Lower leg skin (tissue), 3 donors: ENCODE results near the gene ZDHHC3.

ENCODE experiments used
- CTCF ChIP-seq, 3 donors: fragments of 450-650 bp; IDR thresholded peaks; one replicate each; pipeline ENCODE4 v1.5.1; 2016; ENCODE audit warnings: antibody characterized with exemption in 3 of 3, mild to moderate bottlenecking in 3 of 3, moderate library complexity in 2 of 3
- POLR2A ChIP-seq, 2 donors: fragments of 450-650 bp; IDR thresholded peaks; one replicate each; pipeline ENCODE4 v1.6.1; 2016 to 2017; ENCODE audit warnings: antibody characterized with exemption in 2 of 2, mild to moderate bottlenecking in 1 of 2, moderate library complexity in 1 of 2

GRCh38 chr3:44918087-44918486, 57.9 kb downstream of the ZDHHC3 start:
- TF ChIP-seq CTCF (IDR thresholded peaks at IDR 0.05), result no peak
- no peak for TF ChIP-seq POLR2A (IDR thresholded peaks at IDR 0.05)
